Keratinocyte (primary cell): ENCODE measurements around the gene QRICH2. TPM values are rescaled to one million over a fixed set of nuclear protein-coding genes. Genes with fewer than 3 reads are reported as not detected.
"Not testable (repeated sequence)": the region's sequence is repeated elsewhere in the genome, so short reads cannot be mapped to it uniquely, and the experiment has no call there.

Experiments used
- DNase-seq: peaks from one replicate; pipeline ENCODE4 v3.0.0-alpha.2; 2011; ENCODE audit warnings: low read depth, missing footprints, low spot score
- FAIRE-seq: peaks from 2 replicates; lab custom pipeline; 2011; peaks lifted over from hg19 to GRCh38; lab: Jason Lieb, UNC
- H2AFZ ChIP-seq: 2 replicates; pipeline ENCODE4 v1.6.0; 2012; ENCODE audit warnings: low read length, control low read depth, inconsistent platforms; ENCODE audit not compliant: control insufficient read depth
- H3K27ac ChIP-seq: 2 replicates; pipeline ENCODE4 v1.5.1; 2011; ENCODE audit warnings: low read length; ENCODE audit not compliant: control insufficient read depth, insufficient read depth
- H3K27me3 ChIP-seq: 3 replicates; pipeline ENCODE4 v1.6.0; 2011; ENCODE audit warnings: low read length; ENCODE audit not compliant: control insufficient read depth, insufficient read depth; ENCODE audit errors: extremely low read depth
- H3K36me3 ChIP-seq, 2 experiments: 2 replicates in 1 of 2; 3 replicates in 1 of 2; pipeline ENCODE4 v1.5.1; 2011; ENCODE audit warnings: low read length in 2 of 2, mild to moderate bottlenecking in 1 of 2; ENCODE audit not compliant: control insufficient read depth in 2 of 2, insufficient read depth in 2 of 2; ENCODE audit errors: extremely low read depth in 1 of 2
- H3K4me1 ChIP-seq: 3 replicates; pipeline ENCODE4 v1.5.1; 2011; ENCODE audit warnings: low read length; ENCODE audit not compliant: control insufficient read depth, insufficient read depth; ENCODE audit errors: extremely low read depth
- H3K4me2 ChIP-seq: 3 replicates; pipeline ENCODE4 v1.6.0; 2011; ENCODE audit warnings: low read depth, low read length; ENCODE audit not compliant: control insufficient read depth, insufficient read depth; ENCODE audit errors: extremely low read depth
- H3K4me3 ChIP-seq, 3 experiments: fragments of 200-600 bp in 1 of 3; sonication (generic) in 1 of 3; 2 replicates in 2 of 3; 3 replicates in 1 of 3; pipeline ENCODE4 v1.5.1; 2011 to 2016; ENCODE audit warnings: low read length in 3 of 3, mild to moderate bottlenecking in 3 of 3, control low read depth in 2 of 3, inconsistent platforms in 1 of 3, low read depth in 1 of 3, mixed read lengths in 1 of 3, mixed run types in 1 of 3, moderate library complexity in 1 of 3; ENCODE audit not compliant: control insufficient read depth in 2 of 3, insufficient read depth in 2 of 3; ENCODE audit errors: extremely low read depth in 1 of 3
- H3K79me2 ChIP-seq: 2 replicates; pipeline ENCODE4 v1.6.0; 2012; ENCODE audit warnings: low read length; ENCODE audit not compliant: control insufficient read depth, insufficient read depth
- H3K9ac ChIP-seq: 3 replicates; pipeline ENCODE4 v1.6.0; 2011; ENCODE audit warnings: low read length; ENCODE audit not compliant: control insufficient read depth, insufficient read depth; ENCODE audit errors: extremely low read depth
- H3K9me1 ChIP-seq: 3 replicates; pipeline ENCODE4 v1.6.0; 2011; ENCODE audit warnings: low read length; ENCODE audit not compliant: control insufficient read depth, insufficient read depth; ENCODE audit errors: extremely low read depth
- H3K9me3 ChIP-seq: 2 replicates; pipeline ENCODE4 v1.5.1; 2012; ENCODE audit warnings: low read depth, low read length; ENCODE audit not compliant: control insufficient read depth
- H4K20me1 ChIP-seq: 3 replicates; pipeline ENCODE4 v1.6.0; 2011; ENCODE audit warnings: low read length; ENCODE audit not compliant: control insufficient read depth, insufficient read depth; ENCODE audit errors: extremely low read depth
- CTCF ChIP-seq, 3 experiments: IDR thresholded peaks in 1 of 3; conservative IDR thresholded peaks in 1 of 3; optimal IDR thresholded peaks in 1 of 3; 2 replicates in 2 of 3; 3 replicates in 1 of 3; pipeline versions ENCODE3 to v1.5.1; 2011; ENCODE audit warnings: low read length in 3 of 3, mild to moderate bottlenecking in 3 of 3, moderate library complexity in 2 of 3, control low read depth in 1 of 3, inconsistent platforms in 1 of 3; ENCODE audit not compliant: insufficient read depth in 2 of 3; ENCODE audit errors: extremely low read depth in 1 of 3
- EZH2 ChIP-seq: IDR thresholded peaks from one replicate; pipeline ENCODE4 v1.6.1; 2012; ENCODE audit warnings: inconsistent platforms, mild to moderate bottlenecking, low read length, moderate library complexity
- dilution Hi-C: fragments of 300-500 bp; cut with MboI; formaldehyde crosslinking; loops from one replicate; pipeline ENCODE4 v1.7.0; 2020; ENCODE audit warnings: low sequenced_read_pairs; ENCODE audit not compliant: extremely low pct_ligation_motif_present
- polyA plus RNA-seq, 5 experiments: library from polyadenylated mRNA; depleted of rRNA in 3 of 5; stranded (reverse) in 3 of 5; stranded (forward) in 1 of 5; unstranded in 1 of 5; fragments of >200 nt; gene quantifications; 1 replicate in 1 of 5; 2 replicates in 3 of 5; 3 replicates in 1 of 5; pipeline versions ENCODE4 v1.2.1 to v1.2.3, GENCODE V29; 2011 to 2012; ENCODE audit warnings: missing spikeins in 2 of 5, low read depth in 1 of 5, low replicate concordance in 1 of 5

QRICH2 gene
- polyA plus RNA-seq, 1 donor (not counting 4 experiments of a cell fraction or from before 2014, with no cell fraction given): 1.6 TPM

- Histone ChIP-seq H3K9me1 (no peaks in the 10 kb centered on the region), H3K4me2 (no peak overlapping the region), H2AFZ (no peak overlapping the region), H3K4me1 (peaks cover 16% of the 10 kb centered on the region), H3K36me3 (peaks cover 0 to 14% of the 10 kb centered on the region in 2 experiments), H3K4me3 (no peak overlapping the region), H3K27ac (no peak overlapping the region), H4K20me1 (no peaks in the 10 kb centered on the region), H3K9ac (no peak overlapping the region), H3K9me3 (no peaks in the 10 kb centered on the region), H3K79me2 (peaks cover 23% of the 10 kb centered on the region), H3K27me3 (no peaks in the 10 kb centered on the region)
- TF ChIP-seq EZH2 (no peak), CTCF (optimal IDR thresholded peaks at IDR 0.05 in 1 of 3, IDR thresholded peaks at IDR 0.05 in 1 of 3, conservative IDR thresholded peaks at IDR 0.05 in 1 of 3; ENCODE audit: extremely low read depth in 1 of 3, insufficient read depth in 2 of 3, low read length in 3 of 3) (no peak)
- dilution Hi-C loops: no loop called here
- DNase-seq: no peak
- no peak for FAIRE-seq
Observed at GRCh38 chr17:76350463-76350862, 42.4 kb upstream of the QRICH2 start.

DNA sequence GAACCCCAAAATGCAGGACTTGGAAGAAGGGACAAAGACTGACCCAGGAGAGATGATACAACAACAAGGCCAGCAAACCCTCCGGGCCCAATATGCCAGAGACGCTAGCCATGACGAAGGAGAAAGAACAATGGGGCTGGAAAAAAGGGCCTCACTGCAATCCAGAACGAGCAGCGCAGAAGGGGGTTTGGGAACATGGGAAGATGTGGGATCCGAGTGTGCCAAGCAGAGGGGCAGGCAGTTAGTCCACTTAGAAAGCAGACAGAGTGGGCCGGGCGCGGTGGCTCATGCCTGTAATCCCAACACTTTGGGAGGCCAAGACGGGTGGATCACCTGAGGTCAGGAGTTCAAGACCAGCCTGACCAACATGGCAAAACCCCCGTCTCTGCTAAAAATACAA lies 38.9 kb upstream of the QRICH2 start:
- H3K27me3 ChIP-seq, H3K4me1 ChIP-seq, H2AFZ ChIP-seq, FAIRE-seq, H4K20me1 ChIP-seq, H3K9me3 ChIP-seq, H3K4me3 ChIP-seq, H3K27ac ChIP-seq, H3K9me1 ChIP-seq, H3K4me2 ChIP-seq, DNase-seq, dilution Hi-C loops, H3K9ac ChIP-seq: not testable (repeated sequence)
- Histone ChIP-seq H3K36me3 (peaks cover 8 to 19% of the 10 kb centered on the region in 2 experiments), H3K79me2 (peaks cover 13% of the 10 kb centered on the region)

DNA sequence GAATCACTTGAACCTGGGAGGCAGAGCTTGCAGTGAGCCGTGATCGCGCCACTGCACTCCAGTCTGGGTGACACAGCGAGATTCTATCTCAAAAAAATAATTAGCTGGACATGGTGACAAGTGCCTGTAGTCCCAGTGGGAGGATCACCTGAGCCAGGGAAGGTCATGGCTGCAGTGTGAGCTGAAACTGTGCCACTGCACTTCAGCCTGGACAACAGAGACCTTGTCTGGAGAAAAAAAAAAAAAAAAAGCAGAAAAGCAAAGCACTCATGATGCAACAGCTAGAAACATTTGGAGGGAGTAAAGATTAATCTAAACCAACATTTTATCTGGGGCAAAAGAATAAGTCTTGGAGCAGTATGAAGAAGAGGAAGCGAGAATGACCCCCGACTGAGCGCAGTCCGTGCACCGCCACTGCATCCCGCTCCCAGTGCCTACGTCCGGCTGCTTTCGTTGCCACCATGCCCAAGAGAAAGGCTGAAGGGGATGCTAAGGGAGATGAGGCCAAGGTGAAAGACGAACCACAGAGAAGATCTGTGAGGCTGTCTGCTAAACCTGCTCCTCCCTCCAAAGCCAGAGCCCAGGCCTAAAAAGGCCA lies 37.4 kb upstream of the QRICH2 start:
- H3K79me2 ChIP-seq: peaks cover 3% of the 10 kb centered on the region
- no peak overlapping the region for H3K4me3 ChIP-seq
- no peaks in the 10 kb centered on the region for H3K4me1 ChIP-seq
- dilution Hi-C loops: no loop called here
- no peaks in the 10 kb centered on the region for H3K9me3 ChIP-seq
- no peaks in the 10 kb centered on the region for H3K27me3 ChIP-seq
- H3K27ac ChIP-seq: no peak overlapping the region
- FAIRE-seq (no peak), DNase-seq (no peak)
- H2AFZ ChIP-seq: no peak overlapping the region
- no peak overlapping the region for H3K9ac ChIP-seq
- H3K9me1 ChIP-seq: no peaks in the 10 kb centered on the region
- TF ChIP-seq CTCF (optimal IDR thresholded peaks at IDR 0.05 in 1 of 3, IDR thresholded peaks at IDR 0.05 in 1 of 3, conservative IDR thresholded peaks at IDR 0.05 in 1 of 3; ENCODE audit: extremely low read depth in 1 of 3, insufficient read depth in 2 of 3, low read length in 3 of 3): no peak
- no peak for TF ChIP-seq EZH2
- H3K36me3 ChIP-seq: peaks cover 10 to 19% of the 10 kb centered on the region in 2 experiments
- H3K4me2 ChIP-seq: no peak overlapping the region
- H4K20me1 ChIP-seq: no peaks in the 10 kb centered on the region
